Hippocampal formation (tissue), 2 donors: ENCODE data around the gene USP13.
"Not testable (repeated sequence)": the region's sequence is repeated elsewhere in the genome, so short reads cannot be mapped to it uniquely, and the experiment has no call there.

Source experiments
- DNase-seq, 2 donors: peaks; one replicate each; lab custom pipeline; 2025; lab: John Stamatoyannopoulos, UW

USP13 gene

GRCh38 chr3:179655236-179655635 is 2.4 kb downstream of the USP13 start:
- no peak for DNase-seq

GRCh38 chr3:179658606-179659005 is 5.8 kb downstream of the USP13 start:
- DNase-seq = no peak

GRCh38 chr3:179660872-179661271 is 8.0 kb downstream of the USP13 start:
- DNase-seq = no peak

DNA sequence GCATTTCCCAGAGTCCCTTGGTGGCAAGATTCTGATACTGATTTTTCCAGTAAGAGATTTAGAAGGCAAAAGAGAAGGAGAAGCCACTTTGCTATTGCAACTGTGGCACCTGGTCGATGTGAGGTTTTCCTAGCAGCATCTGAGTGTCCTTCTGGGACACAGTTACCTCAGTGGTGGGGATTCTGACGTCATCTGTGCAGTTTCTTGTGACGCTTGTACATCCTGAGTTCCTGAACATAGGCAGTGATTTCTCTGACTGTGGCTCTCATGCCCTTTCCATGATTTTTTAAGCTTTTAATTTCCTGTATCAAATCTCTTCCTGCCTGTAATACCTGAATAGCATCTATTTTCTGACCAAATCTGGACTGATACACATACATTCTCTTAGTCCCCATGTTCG is 8.9 kb downstream of the USP13 start:
- DNase-seq = no peak

DNA sequence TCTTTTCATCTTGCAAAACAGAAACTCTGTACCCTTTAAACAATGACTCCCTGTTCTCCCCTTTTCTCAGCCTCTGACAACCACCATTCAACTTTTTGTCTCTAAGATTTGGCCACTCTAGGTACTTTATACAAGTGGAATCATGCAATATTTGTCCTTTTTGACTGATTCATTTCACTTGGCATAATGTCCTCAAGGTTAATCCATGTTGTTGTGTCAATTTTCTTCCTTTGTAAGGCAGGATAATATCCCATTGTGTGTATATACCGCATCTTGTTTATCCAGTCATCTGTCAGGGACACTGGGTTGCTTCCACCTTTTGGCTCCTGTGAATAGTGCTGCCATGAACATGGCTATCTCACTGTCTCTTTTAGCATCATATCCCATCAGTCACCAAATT is 10.3 kb downstream of the USP13 start:
- DNase-seq = no peak

- DNase-seq = no peak
Observed at GRCh38 chr3:179666030-179666429, 13.2 kb downstream of the USP13 start.

GRCh38 chr3:179666436-179667035 is 13.7 kb downstream of the USP13 start:
- peak in 1 of 2 donors; percentile 18 for DNase-seq

GRCh38 chr3:179668429-179668828 is 15.6 kb downstream of the USP13 start:
- DNase-seq = no peak

GRCh38 chr3:179670311-179670710 is 17.5 kb downstream of the USP13 start:
- DNase-seq = no peak

GRCh38 chr3:179671309-179671708 is 18.5 kb downstream of the USP13 start:
- DNase-seq = no peak

DNA sequence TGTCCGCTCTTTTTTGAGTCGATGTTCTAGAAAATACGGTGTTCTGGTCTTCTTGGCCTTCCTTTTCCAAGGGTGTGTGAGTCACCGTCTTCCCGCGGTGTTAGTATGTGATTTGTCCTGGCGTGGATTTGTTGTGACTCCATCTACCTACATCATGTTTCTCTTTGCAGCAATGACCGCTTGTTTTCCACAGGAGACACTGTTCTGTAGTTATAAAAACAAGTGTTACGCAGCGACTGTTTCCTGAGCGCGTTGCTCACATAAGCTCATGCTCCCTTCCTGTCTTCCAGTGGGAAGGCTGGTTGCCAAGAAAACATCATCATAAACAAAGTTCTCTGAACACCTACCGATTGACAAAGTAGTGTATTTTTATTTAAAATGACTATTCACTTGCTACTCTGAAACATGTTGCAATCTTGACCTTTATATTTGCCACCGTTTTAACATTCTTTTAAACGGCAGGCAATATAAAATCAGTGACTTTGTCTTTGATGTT is 19.0 kb downstream of the USP13 start:
- DNase-seq = no peak

GRCh38 chr3:179672918-179673317 is 20.1 kb downstream of the USP13 start:
- no peak for DNase-seq

GRCh38 chr3:179673523-179673922 is 20.7 kb downstream of the USP13 start:
- no peak for DNase-seq

- DNase-seq = no peak
Observed at GRCh38 chr3:179676081-179676480, 23.2 kb downstream of the USP13 start.

- DNase-seq = no peak
Observed at GRCh38 chr3:179677884-179678283, 25.0 kb downstream of the USP13 start.

DNA sequence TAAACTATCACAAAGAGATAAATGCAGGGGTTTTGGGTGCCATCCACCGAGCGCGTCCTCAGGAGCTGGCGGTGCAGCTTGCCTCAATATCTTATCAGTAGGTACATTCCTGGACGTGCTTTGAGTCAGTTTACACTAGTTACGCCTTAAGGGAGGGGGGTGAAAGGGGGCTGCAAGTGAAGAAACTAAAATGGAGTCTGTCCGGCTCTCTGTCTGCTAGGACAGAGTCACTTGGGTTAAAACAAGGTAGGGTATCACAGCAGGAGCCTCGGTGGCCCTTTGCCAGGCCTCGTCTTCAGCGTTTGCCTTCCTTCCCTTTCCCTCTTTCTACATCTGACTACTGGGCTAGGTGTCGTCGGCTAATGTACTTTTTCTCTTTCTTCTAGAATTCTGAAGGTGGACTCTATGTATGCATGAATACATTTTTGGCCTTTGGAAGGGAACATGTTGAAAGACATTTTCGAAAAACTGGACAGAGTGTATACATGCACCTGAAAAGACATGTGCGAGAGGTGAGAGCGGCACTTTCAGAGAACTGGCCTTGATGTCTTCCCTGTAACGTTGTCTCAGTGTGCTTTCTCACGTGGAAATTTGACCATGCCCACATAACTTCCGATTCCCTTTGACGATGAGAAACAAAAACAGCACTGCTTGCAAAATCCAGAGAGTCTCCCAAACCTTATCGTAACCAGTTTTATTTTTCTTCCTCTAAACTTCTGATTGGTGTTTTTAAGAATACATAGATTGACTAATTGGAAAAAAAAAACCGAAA is 28.8 kb downstream of the USP13 start:
- no peak for DNase-seq

DNA sequence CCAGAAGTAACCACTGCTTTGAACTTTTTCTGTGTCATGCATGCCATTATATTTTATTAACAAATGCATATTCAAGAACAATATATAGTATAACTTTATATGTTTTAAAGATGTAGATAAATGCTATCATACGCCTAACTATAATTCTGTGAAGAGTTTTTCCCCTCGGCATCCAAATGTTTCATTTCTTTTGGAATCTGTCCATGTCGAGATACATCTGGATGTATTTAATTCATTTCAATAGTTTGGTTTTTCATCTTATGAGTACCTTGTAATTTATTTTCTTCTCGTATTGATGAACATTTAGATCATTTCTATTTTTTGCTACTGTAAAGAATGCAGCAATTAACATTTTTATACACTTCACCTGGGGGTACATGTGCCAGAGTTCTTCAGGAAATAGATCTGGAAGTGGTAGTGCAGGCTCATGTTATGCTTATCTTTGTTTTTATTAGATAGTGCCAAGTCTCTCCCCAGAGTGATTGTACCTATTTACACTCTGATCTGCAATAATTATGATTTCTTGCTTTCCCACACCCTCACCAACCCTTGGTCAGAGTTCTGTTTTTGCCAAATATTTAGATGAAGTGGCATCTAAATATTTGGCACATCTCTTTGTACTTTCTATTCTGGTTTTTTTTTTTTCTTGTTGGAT is 29.7 kb downstream of the USP13 start:
- DNase-seq = no peak

DNA sequence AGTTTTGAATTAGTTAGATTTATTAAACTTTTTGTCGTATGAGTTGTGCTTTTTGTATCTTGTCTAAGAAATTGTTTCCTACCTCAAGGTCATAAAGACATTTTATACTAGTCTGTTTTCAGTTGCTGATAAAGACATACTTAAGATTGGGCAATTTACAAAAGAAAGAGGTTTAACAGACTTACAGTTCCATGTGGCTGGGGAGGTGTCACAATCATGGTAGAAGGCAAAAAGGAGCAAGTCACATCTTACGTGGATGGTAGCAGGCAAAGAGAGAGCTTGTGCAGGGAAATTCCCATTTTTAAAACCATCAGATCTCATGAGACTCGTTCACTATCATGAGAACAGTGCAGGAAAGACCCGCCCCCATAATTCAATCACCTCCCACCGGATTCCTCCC is 30.4 kb downstream of the USP13 start:
- not testable (repeated sequence) for DNase-seq

DNA sequence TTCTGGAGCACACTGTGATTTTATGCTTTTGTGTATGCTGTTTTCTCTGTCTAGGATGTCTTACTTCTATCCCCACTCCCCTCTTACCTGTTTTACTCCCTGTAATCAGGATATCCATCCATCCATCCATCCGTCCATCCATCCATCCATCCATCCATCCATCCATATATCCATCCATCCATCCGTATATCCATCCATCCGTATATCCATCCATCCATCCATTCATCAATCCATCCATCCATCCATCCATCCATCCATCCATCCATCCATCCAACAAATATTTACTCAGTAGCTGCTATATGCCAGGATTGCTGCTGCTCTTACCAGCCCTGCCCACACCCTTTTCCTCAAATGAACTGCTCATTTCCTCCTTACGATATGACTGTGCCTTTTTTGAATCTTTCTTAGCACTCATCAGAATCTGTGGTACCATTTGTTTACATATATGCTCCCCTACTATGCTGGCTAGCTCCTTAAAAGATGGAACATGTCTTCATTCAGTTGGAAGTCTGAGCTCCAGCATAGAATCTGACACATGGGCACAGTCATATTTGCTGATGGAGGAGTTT is 35.2 kb downstream of the USP13 start:
- DNase-seq = no peak

DNA sequence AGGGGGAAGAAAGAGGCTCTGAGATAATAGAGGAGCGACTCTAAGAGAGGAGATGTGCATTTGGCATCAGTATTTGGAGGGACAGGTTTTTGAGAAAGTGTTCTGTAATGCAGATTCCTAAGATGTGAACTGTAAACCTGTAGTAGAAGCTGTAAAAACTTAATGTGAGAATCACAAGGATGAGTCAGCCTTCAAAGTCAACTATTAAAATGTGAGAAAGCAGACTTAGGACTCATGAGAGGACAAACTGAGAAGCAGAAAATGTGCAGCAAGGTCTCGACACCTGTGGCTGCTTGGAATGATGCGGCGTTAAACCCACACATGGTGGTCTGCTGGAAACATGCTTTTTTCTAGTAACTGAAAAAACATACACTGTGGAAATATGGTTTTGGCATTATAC is 36.0 kb downstream of the USP13 start:
- DNase-seq = no peak

DNA sequence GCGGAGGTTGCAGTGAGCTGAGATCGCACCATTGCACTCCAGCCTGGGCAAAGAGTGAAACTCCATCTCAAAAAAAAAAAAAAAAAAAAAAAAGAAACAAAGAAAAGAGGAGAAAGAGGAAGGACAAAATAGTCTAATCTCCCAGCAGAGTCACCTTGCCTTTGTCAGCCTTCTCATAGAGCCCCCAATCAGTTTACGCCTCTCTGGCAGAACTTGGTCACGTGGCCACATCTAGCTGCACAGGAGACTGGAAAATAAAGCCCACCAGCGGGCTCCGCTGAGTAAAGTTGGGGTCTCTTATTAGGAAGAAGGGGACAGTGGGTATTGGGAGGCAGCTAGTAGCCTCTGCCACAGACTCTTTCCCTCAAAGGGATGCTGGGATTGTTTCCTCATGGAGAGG is 41.9 kb downstream of the USP13 start:
- DNase-seq = no peak

DNA sequence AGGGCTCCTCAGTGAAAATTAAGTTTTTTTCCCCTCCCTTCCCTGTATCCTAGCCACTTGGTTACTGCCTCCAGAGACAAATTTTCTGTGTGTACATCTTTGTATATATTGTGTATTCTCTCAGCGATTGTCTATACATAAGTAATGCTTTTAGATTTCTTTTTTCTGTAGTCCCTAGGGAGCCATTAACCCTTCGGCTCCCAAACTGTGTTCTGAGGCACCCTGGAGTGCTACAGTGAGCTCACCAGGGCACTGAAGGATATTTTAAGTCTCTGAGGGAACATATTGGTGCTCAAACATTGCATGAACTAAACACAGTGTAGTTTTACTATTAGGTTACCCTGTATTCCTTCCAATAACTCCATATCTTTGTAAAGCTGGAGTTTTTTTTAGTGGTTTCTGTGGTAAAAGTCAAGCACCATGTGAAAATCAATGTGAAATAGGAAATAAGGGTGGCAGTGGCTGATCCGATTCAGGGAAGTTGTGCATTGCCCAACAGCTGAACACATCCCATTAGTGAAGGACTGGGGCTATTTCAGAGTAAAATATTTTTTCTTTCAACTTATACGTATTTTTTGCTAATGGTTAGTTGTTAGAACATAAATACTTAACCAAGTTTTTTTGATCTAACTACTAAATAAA is 43.0 kb downstream of the USP13 start:
- no peak for DNase-seq
